HG02610 (cell line): ENCODE measurements around the gene GON4L.
"Not testable (repeated sequence)": the region's sequence is repeated elsewhere in the genome, so short reads cannot be mapped to it uniquely, and the experiment has no call there.

Experiments used
- ATAC-seq: cut with Tn5 transposase; IDR thresholded peaks from one replicate; pipeline ENCODE4 v1.9.1; 2021; ENCODE audit warnings: mild to moderate bottlenecking, moderate library complexity; ENCODE audit not compliant: unreplicated experiment

The GON4L gene

DNA sequence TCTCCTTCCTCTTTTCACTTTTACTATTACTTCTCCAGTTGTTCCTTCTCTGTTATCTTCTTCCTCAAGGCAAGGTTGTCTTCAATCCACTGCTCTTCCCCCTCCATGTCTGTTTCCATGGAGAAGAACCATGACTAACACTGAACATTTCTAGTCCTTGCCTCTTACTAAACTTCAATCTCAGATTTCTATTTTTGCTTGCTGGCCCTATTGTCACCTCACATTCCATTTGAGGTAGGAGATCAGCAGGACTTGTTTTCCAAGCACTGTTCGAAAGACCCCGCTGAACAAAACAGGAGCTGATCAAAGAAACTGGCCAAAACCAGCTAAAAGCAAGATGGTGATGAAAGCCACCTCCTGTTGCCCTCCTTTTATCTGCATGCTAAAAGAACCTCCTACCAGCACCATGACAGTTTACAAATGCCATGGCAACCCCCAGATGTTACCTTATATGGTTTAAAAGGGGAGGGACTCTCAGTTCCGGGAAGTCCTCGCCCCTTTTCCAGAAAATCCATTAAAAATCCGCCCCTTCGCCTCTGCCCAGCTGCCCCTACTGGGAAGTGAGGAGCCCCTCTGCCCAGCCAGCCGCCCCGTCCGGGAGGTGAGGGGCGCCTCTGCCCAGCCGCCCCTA, 22.6 kb downstream of the GON4L start:
- no peak for ATAC-seq

GRCh38 chr1:155833665-155834295, 23.2 kb downstream of the GON4L start:
- no peak for ATAC-seq

DNA sequence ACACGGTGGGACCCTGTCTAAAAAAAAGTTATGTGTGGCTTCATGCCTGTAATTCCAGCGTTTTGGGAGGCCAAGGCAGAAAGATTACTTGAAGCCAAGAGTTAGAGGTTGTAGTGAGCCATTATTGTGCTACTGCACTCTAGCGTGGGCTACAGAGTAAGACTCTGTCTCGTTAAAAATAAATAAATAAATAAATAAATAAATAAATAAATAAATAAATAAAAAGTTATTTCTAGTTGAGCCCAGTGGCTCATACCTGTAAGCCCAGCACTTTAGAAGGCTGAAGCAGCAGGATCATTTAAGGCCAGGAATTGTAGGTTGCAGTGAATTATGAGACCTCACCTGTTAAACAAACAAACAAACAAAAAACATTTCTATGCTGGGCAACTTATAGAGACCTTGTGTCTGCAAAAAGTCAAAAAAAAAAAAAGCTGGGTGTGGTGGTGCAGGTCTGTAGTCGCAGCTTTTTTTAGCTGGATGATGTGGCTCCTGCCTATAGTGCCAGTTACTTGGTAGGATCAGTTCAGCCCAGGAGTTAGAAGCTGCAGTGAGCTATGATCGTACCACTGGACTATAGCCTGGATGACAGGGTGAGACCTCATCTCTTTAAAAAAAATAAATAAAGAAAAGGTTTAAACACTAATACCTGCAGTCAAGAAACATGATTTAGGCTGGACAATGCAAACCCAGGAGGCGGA, 25.6 kb downstream of the GON4L start:
- no peak for ATAC-seq

DNA sequence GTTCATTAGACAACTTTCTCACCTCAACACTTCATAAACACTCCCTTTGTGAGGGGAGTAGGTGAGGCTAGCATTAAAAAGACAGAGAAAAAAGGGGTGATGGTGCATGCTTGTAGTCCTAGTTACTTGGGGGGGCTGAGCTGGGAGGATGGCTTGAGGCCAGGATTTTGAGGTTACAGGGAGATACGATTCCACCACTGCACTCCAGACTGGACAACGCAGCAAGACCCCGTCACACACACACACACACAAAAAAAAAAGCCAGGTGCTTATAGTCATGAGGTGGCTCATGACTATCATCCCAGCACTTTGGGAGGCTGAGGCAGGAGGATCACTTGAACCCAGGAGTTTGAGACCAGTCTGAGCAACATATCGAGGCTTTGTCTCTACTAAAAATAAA, 29.6 kb downstream of the GON4L start:
- no peak for ATAC-seq

- no peak for ATAC-seq
Measured at GRCh38 chr1:155816351-155816750, 40.7 kb downstream of the GON4L start.

GRCh38 chr1:155813672-155814071, 43.3 kb downstream of the GON4L start:
- ATAC-seq, result no peak

DNA sequence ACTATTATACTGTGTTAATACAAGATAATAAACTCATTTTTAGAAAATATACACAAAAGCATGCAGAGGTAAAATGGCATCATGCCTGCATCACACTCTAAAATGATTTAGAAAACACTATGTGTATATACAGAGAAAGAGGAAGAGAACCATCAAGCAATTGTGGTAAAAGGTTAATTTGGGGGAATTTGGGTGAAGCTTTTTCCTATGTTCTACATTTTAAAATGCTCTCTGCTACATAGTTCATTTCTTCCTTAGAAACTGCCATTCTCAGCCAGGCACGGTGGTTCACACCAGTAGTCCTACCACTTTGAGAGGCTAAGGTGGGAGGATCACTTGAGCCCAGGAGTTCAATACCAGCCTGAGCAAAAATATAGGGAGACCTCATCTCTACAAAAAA, 44.1 kb downstream of the GON4L start:
- ATAC-seq, result no peak

- ATAC-seq, result no peak
Measured at GRCh38 chr1:155809088-155809487, 47.9 kb downstream of the GON4L start.

DNA sequence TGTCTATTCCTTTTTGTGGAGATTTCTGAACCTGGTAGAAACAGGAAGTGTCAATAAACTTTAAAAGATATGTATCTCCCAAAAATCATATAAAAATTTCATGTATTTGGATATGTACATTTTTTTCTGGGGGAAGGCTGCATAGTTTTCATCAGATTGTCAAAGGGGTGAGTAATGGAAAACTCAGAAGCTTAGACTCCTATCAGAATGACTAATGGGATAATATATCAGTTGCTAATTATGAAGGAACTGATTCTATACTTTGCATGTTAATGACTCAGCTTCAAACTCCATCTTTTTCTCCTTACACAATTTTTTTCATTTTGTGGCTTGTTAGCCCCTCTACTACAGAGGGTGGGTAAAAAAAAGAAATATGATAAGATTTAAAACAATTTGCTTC, 55.9 kb downstream of the GON4L start:
- no peak for ATAC-seq

GRCh38 chr1:155795618-155796017, 61.4 kb downstream of the GON4L start:
- ATAC-seq, result not testable (repeated sequence)

- no peak for ATAC-seq
Measured at GRCh38 chr1:155794605-155795245, 62.3 kb downstream of the GON4L start.

DNA sequence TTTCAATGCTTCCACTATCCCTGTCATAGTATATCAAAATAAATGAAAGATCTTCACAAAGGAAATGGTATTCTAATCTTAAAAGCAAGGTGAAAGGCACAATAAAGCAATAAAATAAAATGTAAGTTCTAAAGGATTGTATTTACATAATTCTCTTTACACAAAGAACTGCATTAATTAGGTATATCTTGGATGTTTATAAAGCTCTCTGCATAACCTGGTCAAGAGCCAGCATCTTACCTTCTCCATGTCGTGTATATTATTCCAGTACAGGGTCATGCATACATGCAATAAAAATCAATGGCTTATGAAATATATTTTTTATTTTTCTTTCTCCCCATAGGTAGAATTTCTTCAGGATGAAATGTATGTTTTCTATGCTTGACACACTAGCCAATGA, 63.8 kb downstream of the GON4L start:
- ATAC-seq, result no peak

DNA sequence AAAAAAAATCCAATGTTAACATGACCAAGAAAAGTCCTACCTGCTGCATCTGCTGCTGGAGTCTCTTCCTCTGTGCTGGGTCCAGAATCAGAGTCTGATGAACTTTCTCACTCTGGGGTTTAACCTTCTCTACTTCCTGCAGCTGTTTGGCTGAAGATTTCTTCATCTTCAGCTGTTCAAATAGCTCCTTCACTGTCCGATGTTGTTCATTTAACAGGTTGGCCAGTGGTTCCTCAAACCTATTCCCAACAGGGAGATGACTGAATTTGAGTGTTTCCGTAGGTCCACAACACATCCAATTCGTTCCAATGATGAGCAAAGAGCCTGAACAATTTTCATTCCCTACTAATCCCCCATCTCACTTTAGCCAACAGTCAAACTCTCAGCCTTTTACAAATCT, 79.4 kb downstream of the GON4L start:
- no peak for ATAC-seq

DNA sequence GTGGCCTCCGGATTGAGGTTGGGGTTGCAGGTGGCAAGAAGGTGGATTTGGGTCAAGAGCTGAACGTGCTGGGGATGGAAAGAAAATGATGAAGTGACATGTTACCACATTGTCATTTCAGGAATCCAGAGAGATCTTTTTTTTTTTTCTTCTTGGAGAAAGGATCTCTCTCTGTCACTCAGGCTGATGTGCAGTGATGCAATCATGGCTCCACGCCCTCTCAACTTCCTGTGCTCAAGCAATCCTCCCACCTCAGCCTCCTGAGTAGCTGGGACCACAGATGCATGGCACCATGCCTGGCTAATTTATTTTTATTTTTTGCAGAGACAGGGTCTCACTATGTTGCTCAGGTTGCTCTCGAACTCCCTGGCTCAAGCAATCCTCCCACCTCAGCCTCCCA, 80.6 kb downstream of the GON4L start:
- ATAC-seq, result no peak

GRCh38 chr1:155773221-155773620, 83.8 kb downstream of the GON4L start:
- no peak for ATAC-seq

GRCh38 chr1:155769257-155769656, 87.8 kb downstream of the GON4L start:
- ATAC-seq, result no peak

DNA sequence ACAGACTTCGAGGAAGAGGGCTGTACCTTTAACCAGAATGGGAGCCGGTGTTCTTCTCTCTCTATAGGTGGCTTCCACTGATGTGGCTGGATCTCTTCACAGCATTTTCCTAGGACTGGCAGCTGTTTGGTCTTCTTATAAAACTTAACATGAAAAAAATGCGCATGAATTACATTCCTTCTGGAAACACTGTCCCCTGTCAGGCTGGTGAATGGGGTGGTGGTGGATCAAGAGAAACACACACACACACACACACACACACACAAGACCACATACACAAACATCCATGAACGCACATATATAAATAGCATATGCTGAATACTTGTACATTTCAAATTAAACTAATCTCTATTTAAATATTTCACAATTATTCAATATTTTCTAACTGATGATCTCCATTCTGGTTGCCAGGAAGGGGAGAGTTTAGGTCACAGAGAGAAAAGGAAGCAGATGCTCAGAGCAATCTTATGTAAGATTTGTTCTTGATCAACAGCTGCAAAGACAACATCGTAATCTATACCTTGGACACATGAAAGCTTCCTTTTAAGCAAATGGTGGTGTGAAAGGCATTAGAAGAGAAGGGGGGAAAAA, 89.5 kb downstream of the GON4L start:
- not testable (repeated sequence) for ATAC-seq

DNA sequence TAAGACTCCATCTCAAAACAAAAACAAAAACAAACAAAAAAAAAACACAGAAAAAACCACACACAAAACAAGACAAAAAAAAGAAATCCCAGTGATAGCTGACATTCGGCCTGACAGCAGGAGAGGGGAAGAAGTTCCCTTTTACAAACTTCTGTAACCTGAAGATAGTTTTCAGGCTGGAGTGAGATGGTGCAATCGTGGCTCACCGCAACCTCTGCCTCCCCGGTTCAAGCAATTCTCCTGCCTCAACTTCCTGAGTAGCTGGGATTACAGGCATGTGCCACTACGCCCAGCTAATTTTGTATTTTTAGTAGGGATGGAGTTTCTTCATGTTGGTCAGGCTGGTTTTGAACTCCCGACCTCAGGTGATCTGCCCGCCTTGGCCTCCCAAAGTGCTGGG, 93.0 kb downstream of the GON4L start:
- ATAC-seq, result not testable (repeated sequence)

- ATAC-seq, result not testable (repeated sequence)
Measured at GRCh38 chr1:155763090-155763815, 93.8 kb downstream of the GON4L start.

DNA sequence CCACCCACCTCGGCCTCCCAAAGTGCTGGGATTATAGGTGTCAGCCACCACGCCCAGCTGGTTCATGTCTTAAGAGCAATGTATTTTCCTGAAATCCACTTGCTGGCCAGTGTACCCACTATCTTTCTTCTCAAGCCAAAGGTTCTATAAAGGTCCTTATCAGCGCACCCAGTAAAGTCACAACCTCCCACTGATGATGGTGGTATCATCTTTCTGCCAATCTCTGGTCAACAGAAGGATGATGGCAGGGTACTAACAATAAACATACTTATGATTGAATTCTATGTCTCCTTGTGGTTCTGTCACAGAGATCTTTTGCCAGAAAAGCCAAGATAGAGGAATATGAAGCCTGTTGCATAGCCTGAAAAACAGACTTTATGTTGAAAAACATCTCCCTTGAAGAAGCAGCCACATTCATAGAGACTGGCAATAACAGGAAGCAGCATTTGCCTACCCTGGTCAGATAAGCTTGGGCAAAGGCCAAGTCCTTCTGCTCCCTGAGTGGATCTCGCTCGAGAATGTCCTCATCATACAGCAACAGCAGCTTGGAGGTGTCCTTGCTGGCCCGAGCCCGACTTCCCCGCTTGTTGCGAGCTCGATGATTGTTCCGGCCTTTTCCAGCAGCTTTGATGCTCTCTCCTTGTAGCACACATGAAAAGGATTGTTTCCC, 95.1 kb downstream of the GON4L start:
- no peak for ATAC-seq
